DMS153 treated with DMSO at 0.1 percent for 48 hours (cell line): Measurements from ENCODE around the gene CCDC127.

ENCODE experiments used
- DNase-seq: peaks from one replicate; lab custom pipeline; 2025; ENCODE audit not compliant: unreplicated experiment; lab: John Stamatoyannopoulos, UW

Gene CCDC127

GRCh38 chr5:190366-191035 lies 27.5 kb downstream of the CCDC127 start:
- DNase-seq, result no peak

GRCh38 chr5:189976-190365 lies 28.0 kb downstream of the CCDC127 start:
- DNase-seq, result no peak

- no peak for DNase-seq
Measured at GRCh38 chr5:189486-189885, 28.5 kb downstream of the CCDC127 start.

GRCh38 chr5:188488-189481 lies 29.2 kb downstream of the CCDC127 start:
- DNase-seq, result peak; percentile 94

- DNase-seq, result no peak
Measured at GRCh38 chr5:187617-188451, 30.1 kb downstream of the CCDC127 start.

GRCh38 chr5:187042-187431 lies 30.9 kb downstream of the CCDC127 start:
- no peak for DNase-seq

- no peak for DNase-seq
Measured at GRCh38 chr5:186091-187041, 31.6 kb downstream of the CCDC127 start.

GRCh38 chr5:185095-186070 lies 32.6 kb downstream of the CCDC127 start:
- DNase-seq, result no peak

GRCh38 chr5:184471-184870 lies 33.5 kb downstream of the CCDC127 start:
- DNase-seq, result no peak

GRCh38 chr5:182126-182525 lies 35.8 kb downstream of the CCDC127 start:
- DNase-seq, result no peak

- DNase-seq, result no peak
Measured at GRCh38 chr5:181566-181965, 36.4 kb downstream of the CCDC127 start.

GRCh38 chr5:181160-181559 lies 36.8 kb downstream of the CCDC127 start:
- no peak for DNase-seq

- DNase-seq, result no peak
Measured at GRCh38 chr5:180286-180918, 37.6 kb downstream of the CCDC127 start.

GRCh38 chr5:179401-179800 lies 38.6 kb downstream of the CCDC127 start:
- no peak for DNase-seq

- DNase-seq, result no peak
Measured at GRCh38 chr5:178110-178509, 39.8 kb downstream of the CCDC127 start.

- no peak for DNase-seq
Measured at GRCh38 chr5:176296-176823, 41.6 kb downstream of the CCDC127 start.

- DNase-seq, result no peak
Measured at GRCh38 chr5:174876-175465, 43.0 kb downstream of the CCDC127 start.

- DNase-seq, result no peak
Measured at GRCh38 chr5:174291-174600, 43.7 kb downstream of the CCDC127 start.
